A549 (cell line): ENCODE results near the gene RTN4RL1.

ENCODE experiments used
- ATOH8 ChIP-seq: fragments of 250-450 bp; sonication (Bioruptor Pico); IDR thresholded peaks from 2 replicates; pipeline ENCODE4 v1.5.0; 2020; ENCODE audit warnings: low read depth, mild to moderate bottlenecking, moderate library complexity
- CHD2 ChIP-seq: fragments of 150-350 bp; IDR thresholded peaks from 2 replicates; pipeline ENCODE4 v1.6.1; 2014; ENCODE audit warnings: low read length; ENCODE audit not compliant: partially characterized antibody
- CTCF ChIP-seq: fragments of >200 bp; sonication (Bioruptor Twin); formaldehyde crosslinking; IDR thresholded peaks from 3 replicates; pipeline ENCODE4 v1.5.1; 2016
- EP300 ChIP-seq, 2 experiments: fragments of >200 bp; sonication (Bioruptor Twin); formaldehyde crosslinking; IDR thresholded peaks; 2 replicates in 1 of 2; 3 replicates in 1 of 2; pipeline ENCODE4 v1.6.1; 2016 to 2017
- HMGXB4 ChIP-seq: fragments of 250-450 bp; sonication (Bioruptor Pico); IDR thresholded peaks from 2 replicates; pipeline ENCODE4 v1.5.0; 2021; ENCODE audit warnings: mild to moderate bottlenecking, moderate library complexity, borderline replicate concordance
- MAFK ChIP-seq: fragments of 450-650 bp; IDR thresholded peaks from 2 replicates; pipeline ENCODE4 v1.6.1; 2014; ENCODE audit not compliant: partially characterized antibody
- REST ChIP-seq: fragments of 200-600 bp; sonication (generic); IDR thresholded peaks from 2 replicates; pipeline ENCODE4 v1.6.1; 2016; ENCODE audit warnings: antibody characterized with exemption, mild to moderate bottlenecking, moderate library complexity

GRCh38 chr17:2004435-2004952, 20.6 kb downstream of the RTN4RL1 start:
- TF ChIP-seq CTCF: no peak
- no peak for TF ChIP-seq HMGXB4 (CRISPR knock-in tag)
- no peak for TF ChIP-seq ATOH8 (CRISPR knock-in tag)
- TF ChIP-seq REST: no peak
- TF ChIP-seq CHD2: no peak
- TF ChIP-seq EP300 (IDR thresholded peaks at IDR 0.05): no peak
- TF ChIP-seq MAFK: no peak
